Stimulated activated CD8-positive, alpha-beta memory T cell treated with anti-CD3 and anti-CD28 coated beads, Interleukin-7, amount 100 ng/mL, for 1 hour (primary cell): ENCODE data around the gene MRPL58.
"Not testable (repeated sequence)": the region's sequence is repeated elsewhere in the genome, so short reads cannot be mapped to it uniquely, and the experiment has no call there.

Source experiments
- DNase-seq, 2 donors: peaks; one replicate each; pipeline ENCODE4 v3.0.0-alpha.2; 2020; ENCODE audit warnings: low read depth in 2 of 2

Gene MRPL58

GRCh38 chr17:75012346-75013091, at the start of gene MRPL58:
MRPL58 (plus strand) TSS chr17:75012670; CDS start chr17:75012687, 17 bp downstream.
- DNase-seq: peak; percentile 55 to 65

- no peak for DNase-seq
Observed at GRCh38 chr17:74963656-74964055, 48.8 kb upstream of the MRPL58 start.

GRCh38 chr17:74964246-74964761, 48.2 kb upstream of the MRPL58 start:
- no peak for DNase-seq

- DNase-seq: no peak
Observed at GRCh38 chr17:74964988-74965622, 47.4 kb upstream of the MRPL58 start.

- DNase-seq: no peak
Observed at GRCh38 chr17:74968361-74968780, 44.1 kb upstream of the MRPL58 start.

- DNase-seq: not testable (repeated sequence)
Observed at GRCh38 chr17:74969501-74969900, 43.0 kb upstream of the MRPL58 start.

- no peak for DNase-seq
Observed at GRCh38 chr17:74970395-74970794, 42.1 kb upstream of the MRPL58 start.

GRCh38 chr17:74971069-74971841, 41.2 kb upstream of the MRPL58 start:
- no peak for DNase-seq

GRCh38 chr17:74971842-74972106, 40.7 kb upstream of the MRPL58 start:
- DNase-seq: no peak

GRCh38 chr17:74972107-74972972, 40.1 kb upstream of the MRPL58 start, which contains the start of gene HID1:
HID1 (minus strand) TSS chr17:74972759; CDS start chr17:74972656, 103 bp downstream.
- DNase-seq: peak; percentile 69 to 75

- no peak for DNase-seq
Observed at GRCh38 chr17:74972973-74973328, 39.5 kb upstream of the MRPL58 start.

- no peak for DNase-seq
Observed at GRCh38 chr17:74975943-74976342, 36.5 kb upstream of the MRPL58 start.

GRCh38 chr17:74977802-74978201, 34.7 kb upstream of the MRPL58 start:
- DNase-seq: no peak

GRCh38 chr17:74978240-74978639, 34.2 kb upstream of the MRPL58 start:
- DNase-seq: no peak

GRCh38 chr17:74979408-74980146, 32.9 kb upstream of the MRPL58 start:
- DNase-seq: no peak

- DNase-seq: no peak
Observed at GRCh38 chr17:74981318-74981978, 31.0 kb upstream of the MRPL58 start.

- DNase-seq: peak; percentile 40 to 46
Observed at GRCh38 chr17:74981979-74982662, 30.3 kb upstream of the MRPL58 start.

GRCh38 chr17:74982663-74983313, 29.7 kb upstream of the MRPL58 start:
- DNase-seq: not testable (repeated sequence)

- no peak for DNase-seq
Observed at GRCh38 chr17:74986206-74986576, 26.3 kb upstream of the MRPL58 start.
